Endothelial cell (in vitro differentiated cells): ENCODE data around the gene MORN3. TPM values are rescaled to one million over a fixed set of nuclear protein-coding genes. Genes with fewer than 3 reads are reported as not detected.

Experiments used
- DNase-seq: peaks from one replicate; pipeline ENCODE4 v3.0.0; 2021; ENCODE audit warnings: low spot score
- H3K27ac Mint-ChIP-seq: one replicate; pipeline ENCODE4 v1.8.0; 2021; ENCODE audit warnings: mixed read lengths, inconsistent platforms; ENCODE audit not compliant: unreplicated experiment
- H3K27me3 Mint-ChIP-seq: one replicate; pipeline ENCODE4 v1.8.0; 2021; ENCODE audit warnings: mild to moderate bottlenecking, moderate library complexity, mixed read lengths, inconsistent platforms; ENCODE audit not compliant: unreplicated experiment
- H3K36me3 Mint-ChIP-seq: one replicate; pipeline ENCODE4 v1.8.0; 2021; ENCODE audit warnings: mild to moderate bottlenecking, low read depth, mixed read lengths, inconsistent platforms; ENCODE audit not compliant: unreplicated experiment
- H3K4me1 Mint-ChIP-seq: one replicate; pipeline ENCODE4 v1.8.0; 2021; ENCODE audit warnings: mild to moderate bottlenecking, mixed read lengths, inconsistent platforms; ENCODE audit not compliant: unreplicated experiment
- H3K4me3 Mint-ChIP-seq: one replicate; pipeline ENCODE4 v1.8.0; 2021; ENCODE audit warnings: mild to moderate bottlenecking, mixed read lengths, inconsistent platforms; ENCODE audit not compliant: unreplicated experiment
- H3K9me3 Mint-ChIP-seq: one replicate; pipeline ENCODE4 v1.8.0; 2021; ENCODE audit warnings: mixed read lengths, inconsistent platforms; ENCODE audit not compliant: unreplicated experiment
- total RNA-seq: library from RNA; stranded (reverse); fragmentation: NEBNext Ultra II Directional; extraction: Animal tissue kit (Norgen Biotek cat#: 25700); gene quantifications from one replicate; pipeline ENCODE4 v1.2.1, GENCODE V29; 2021; ENCODE audit not compliant: unreplicated experiment
- TF ChIP-seq, protein P1 (sequence below): fragments of 200-600 bp; sonication (generic); IDR thresholded peaks from one replicate; pipeline ENCODE4 v1.5.0; 2021; ENCODE audit warnings: antibody characterized with exemption; ENCODE audit not compliant: unreplicated experiment

The MORN3 gene
- total RNA-seq, 1 donor from 2014 or later = 1.2 TPM

DNA sequence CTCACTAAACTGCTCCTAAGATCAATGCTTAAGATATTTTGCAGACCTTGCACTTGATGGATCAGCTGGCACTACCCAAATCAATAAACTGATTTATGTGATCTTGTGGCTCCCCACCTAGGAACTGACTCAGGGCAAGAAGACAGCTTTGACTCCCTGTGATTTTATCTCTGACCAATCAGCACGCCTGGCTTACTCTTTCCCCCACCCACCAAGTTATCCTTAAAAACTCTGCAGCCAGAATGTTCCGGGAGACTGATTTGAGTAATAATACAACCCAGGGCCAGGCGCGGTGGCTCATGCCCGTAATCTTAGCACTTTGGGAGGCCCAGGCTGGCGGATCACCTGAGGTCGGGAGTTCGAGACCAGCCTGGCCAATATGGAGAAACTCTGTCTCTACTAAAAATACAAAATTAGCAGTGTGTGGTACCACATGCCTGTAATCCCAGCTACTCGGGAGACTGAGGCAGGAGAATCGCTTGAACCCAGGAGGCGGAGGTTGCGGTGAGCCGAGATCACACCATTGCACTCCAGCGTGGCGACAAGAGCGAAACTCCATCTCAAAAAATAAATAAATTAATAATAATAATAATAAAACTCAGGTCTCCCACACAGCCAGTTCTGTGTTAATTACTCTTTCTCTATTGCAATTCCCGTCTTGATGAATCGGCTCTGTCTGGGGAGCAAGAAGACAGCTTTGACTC lies 12.0 kb downstream of the MORN3 start:
- H3K9me3 Mint-ChIP-seq = no peaks in the 10 kb centered on the region
- no peak overlapping the region for H3K4me3 Mint-ChIP-seq
- H3K27ac Mint-ChIP-seq = peak overlapping the region; percentile 100
- TF ChIP-seq, protein P1, sequence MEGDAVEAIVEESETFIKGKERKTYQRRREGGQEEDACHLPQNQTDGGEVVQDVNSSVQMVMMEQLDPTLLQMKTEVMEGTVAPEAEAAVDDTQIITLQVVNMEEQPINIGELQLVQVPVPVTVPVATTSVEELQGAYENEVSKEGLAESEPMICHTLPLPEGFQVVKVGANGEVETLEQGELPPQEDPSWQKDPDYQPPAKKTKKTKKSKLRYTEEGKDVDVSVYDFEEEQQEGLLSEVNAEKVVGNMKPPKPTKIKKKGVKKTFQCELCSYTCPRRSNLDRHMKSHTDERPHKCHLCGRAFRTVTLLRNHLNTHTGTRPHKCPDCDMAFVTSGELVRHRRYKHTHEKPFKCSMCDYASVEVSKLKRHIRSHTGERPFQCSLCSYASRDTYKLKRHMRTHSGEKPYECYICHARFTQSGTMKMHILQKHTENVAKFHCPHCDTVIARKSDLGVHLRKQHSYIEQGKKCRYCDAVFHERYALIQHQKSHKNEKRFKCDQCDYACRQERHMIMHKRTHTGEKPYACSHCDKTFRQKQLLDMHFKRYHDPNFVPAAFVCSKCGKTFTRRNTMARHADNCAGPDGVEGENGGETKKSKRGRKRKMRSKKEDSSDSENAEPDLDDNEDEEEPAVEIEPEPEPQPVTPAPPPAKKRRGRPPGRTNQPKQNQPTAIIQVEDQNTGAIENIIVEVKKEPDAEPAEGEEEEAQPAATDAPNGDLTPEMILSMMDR = no peak
- H3K27me3 Mint-ChIP-seq = peaks cover 3% of the 10 kb centered on the region
- no peak for DNase-seq
- no peaks in the 10 kb centered on the region for H3K36me3 Mint-ChIP-seq
- peaks cover 33% of the 10 kb centered on the region for H3K4me1 Mint-ChIP-seq

- DNase-seq = no peak
- H3K9me3 Mint-ChIP-seq = no peaks in the 10 kb centered on the region
- H3K27me3 Mint-ChIP-seq = peaks cover 3% of the 10 kb centered on the region
- H3K4me1 Mint-ChIP-seq = peaks cover 24% of the 10 kb centered on the region
- H3K4me3 Mint-ChIP-seq = no peak overlapping the region
- TF ChIP-seq, protein P1 = no peak
- peak overlapping the region; percentile 10 for H3K27ac Mint-ChIP-seq
- H3K36me3 Mint-ChIP-seq = no peaks in the 10 kb centered on the region
These were observed 13.3 kb downstream of the MORN3 start for GRCh38 chr12:121656122-121656521.

DNA sequence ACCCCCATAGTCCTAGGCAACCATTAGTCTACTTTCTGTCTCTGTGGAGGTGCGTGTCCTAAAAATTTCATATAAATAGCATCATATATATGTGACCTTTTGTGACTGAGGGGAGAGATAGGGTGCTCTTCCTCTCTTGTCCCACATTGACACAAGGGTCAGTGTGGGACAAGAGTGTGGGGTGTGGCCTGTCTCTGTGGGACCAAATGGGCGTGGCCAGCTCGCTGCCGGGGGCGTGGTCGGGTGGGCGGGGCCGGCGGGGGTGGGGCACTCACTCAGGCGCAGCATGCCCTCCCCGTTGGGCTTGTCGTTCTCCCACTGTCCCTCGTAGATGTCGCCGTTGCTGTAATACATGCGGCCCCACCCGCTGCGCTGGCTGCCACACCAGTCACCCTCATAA lies 15.5 kb downstream of the MORN3 start:
- no peak for DNase-seq
- TF ChIP-seq, protein P1 = no peak
- Mint-ChIP-seq H3K9me3 (no peaks in the 10 kb centered on the region), H3K27me3 (peaks cover 3% of the 10 kb centered on the region), H3K4me1 (peaks cover 13% of the 10 kb centered on the region), H3K27ac (no peak overlapping the region), H3K36me3 (peaks cover 3% of the 10 kb centered on the region), H3K4me3 (no peak overlapping the region)

- no peak overlapping the region for H3K27ac Mint-ChIP-seq
- peaks cover 1% of the 10 kb centered on the region for H3K27me3 Mint-ChIP-seq
- TF ChIP-seq, protein P1 = no peak
- peaks cover 3% of the 10 kb centered on the region for H3K36me3 Mint-ChIP-seq
- H3K4me3 Mint-ChIP-seq = no peak overlapping the region
- no peaks in the 10 kb centered on the region for H3K9me3 Mint-ChIP-seq
- H3K4me1 Mint-ChIP-seq = peaks cover 5% of the 10 kb centered on the region
- no peak for DNase-seq
These were observed 16.5 kb downstream of the MORN3 start for GRCh38 chr12:121652767-121653497.

DNA sequence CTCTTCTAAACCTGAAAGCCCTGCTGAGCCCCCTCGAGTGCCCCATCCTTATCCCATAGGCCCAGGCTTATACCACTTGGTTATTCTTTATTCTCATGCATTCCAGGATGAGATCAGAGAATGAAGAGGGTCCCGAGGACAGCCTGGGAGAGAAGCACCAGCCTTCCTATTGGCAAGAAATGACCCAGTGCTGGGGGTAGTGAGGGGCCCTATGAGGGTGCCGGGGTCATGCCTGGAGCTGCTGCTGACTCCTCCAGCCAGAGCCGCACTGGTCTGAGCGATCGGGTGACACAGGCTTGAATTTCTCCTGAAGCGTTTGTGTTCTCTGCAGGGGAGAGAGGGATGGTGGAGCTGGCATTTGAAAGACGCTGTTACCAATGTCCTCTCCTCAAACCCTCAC lies 18.1 kb downstream of the MORN3 start:
- TF ChIP-seq, protein P1 = no peak
- Mint-ChIP-seq H3K36me3 (peaks cover 8% of the 10 kb centered on the region), H3K27me3 (peaks cover 4% of the 10 kb centered on the region), H3K9me3 (no peaks in the 10 kb centered on the region), H3K4me3 (no peak overlapping the region), H3K4me1 (no peaks in the 10 kb centered on the region), H3K27ac (no peak overlapping the region)
- DNase-seq = no peak
